GF-D8 (cell line): ENCODE results near the gene SPTBN2.
A peak's percentile ranks its signal among the peaks of the same experiment; 100 is the strongest.

ENCODE experiments used
- DNase-seq: peaks from one replicate; lab custom pipeline; 2025; lab: John Stamatoyannopoulos, UW

The SPTBN2 gene

GRCh38 chr11:66701432-66702240 lies 27.4 kb downstream of the SPTBN2 start:
- no peak for DNase-seq

- no peak for DNase-seq
Observed at GRCh38 chr11:66700742-66701141, 28.3 kb downstream of the SPTBN2 start.

GRCh38 chr11:66700337-66700736 lies 28.7 kb downstream of the SPTBN2 start:
- no peak for DNase-seq

GRCh38 chr11:66698491-66698890 lies 30.5 kb downstream of the SPTBN2 start:
- no peak for DNase-seq

- no peak for DNase-seq
Observed at GRCh38 chr11:66697988-66698387, 31.0 kb downstream of the SPTBN2 start.

GRCh38 chr11:66696146-66696545 lies 32.9 kb downstream of the SPTBN2 start:
- DNase-seq = no peak

- peak; percentile 53 for DNase-seq
Observed at GRCh38 chr11:66694732-66695207, 34.2 kb downstream of the SPTBN2 start.

GRCh38 chr11:66694056-66694410 lies 35.0 kb downstream of the SPTBN2 start:
- DNase-seq = no peak

- no peak for DNase-seq
Observed at GRCh38 chr11:66693356-66694055, 35.5 kb downstream of the SPTBN2 start.

- no peak for DNase-seq
Observed at GRCh38 chr11:66692871-66693331, 36.1 kb downstream of the SPTBN2 start.

GRCh38 chr11:66692446-66692845 lies 36.6 kb downstream of the SPTBN2 start:
- no peak for DNase-seq

GRCh38 chr11:66691311-66691980 lies 37.6 kb downstream of the SPTBN2 start:
- DNase-seq = no peak

GRCh38 chr11:66689661-66690590 lies 39.1 kb downstream of the SPTBN2 start:
- no peak for DNase-seq

GRCh38 chr11:66688561-66689534 lies 40.2 kb downstream of the SPTBN2 start:
- no peak for DNase-seq

GRCh38 chr11:66687831-66688281 lies 41.2 kb downstream of the SPTBN2 start:
- no peak for DNase-seq

GRCh38 chr11:66686801-66687750 lies 41.9 kb downstream of the SPTBN2 start:
- DNase-seq = no peak

- no peak for DNase-seq
Observed at GRCh38 chr11:66686100-66686785, 42.8 kb downstream of the SPTBN2 start.

GRCh38 chr11:66685276-66686099 lies 43.5 kb downstream of the SPTBN2 start:
- no peak for DNase-seq
